GM21825 (cell line): ENCODE data around the gene C2orf80.
"Not testable (repeated sequence)": the region's sequence is repeated elsewhere in the genome, so short reads cannot be mapped to it uniquely, and the experiment has no call there.

Experiments
- ATAC-seq: cut with Tn5 transposase; IDR thresholded peaks from one replicate; pipeline ENCODE4 v1.9.1; 2021; ENCODE audit warnings: mild to moderate bottlenecking, moderate library complexity; ENCODE audit not compliant: unreplicated experiment

Gene C2orf80

GRCh38 chr2:208189810-208190503 is at the start of gene C2orf80:
Gene C2orf80, minus strand, starts transcription at chr2:208190030. Its CDS starts 3,044 bp downstream, at chr2:208186986.
- ATAC-seq = no peak

- no peak for ATAC-seq
These were observed 46.0 kb upstream of the C2orf80 start for GRCh38 chr2:208235860-208236259.

- ATAC-seq = no peak
These were observed 45.0 kb upstream of the C2orf80 start for GRCh38 chr2:208234786-208235185.

GRCh38 chr2:208228476-208228875 is 38.6 kb upstream of the C2orf80 start:
- ATAC-seq = no peak

GRCh38 chr2:208227581-208228232 is 37.9 kb upstream of the C2orf80 start:
- no peak for ATAC-seq

- ATAC-seq = no peak
These were observed 35.0 kb upstream of the C2orf80 start for GRCh38 chr2:208224802-208225201.

- ATAC-seq = no peak
These were observed 32.5 kb upstream of the C2orf80 start for GRCh38 chr2:208222351-208222750.

GRCh38 chr2:208221873-208222272 is 32.0 kb upstream of the C2orf80 start:
- ATAC-seq = not testable (repeated sequence)

- ATAC-seq = no peak
These were observed 21.0 kb upstream of the C2orf80 start for GRCh38 chr2:208210688-208211451.

GRCh38 chr2:208208335-208209085 is 18.7 kb upstream of the C2orf80 start:
- ATAC-seq = no peak

GRCh38 chr2:208207769-208208168 is 17.9 kb upstream of the C2orf80 start:
- ATAC-seq = no peak

GRCh38 chr2:208204166-208204565 is 14.3 kb upstream of the C2orf80 start:
- ATAC-seq = no peak

- no peak for ATAC-seq
These were observed 5.7 kb upstream of the C2orf80 start for GRCh38 chr2:208195531-208195930.

- ATAC-seq = no peak
These were observed 2.9 kb upstream of the C2orf80 start for GRCh38 chr2:208192611-208193236.

- no peak for ATAC-seq
These were observed 591 bp downstream of the C2orf80 start for GRCh38 chr2:208189069-208189809.

- ATAC-seq = no peak
These were observed 2.9 kb downstream of the C2orf80 start for GRCh38 chr2:208186893-208187292.

- no peak for ATAC-seq
These were observed 3.4 kb downstream of the C2orf80 start for GRCh38 chr2:208186465-208186864.

- ATAC-seq = no peak
These were observed 5.7 kb downstream of the C2orf80 start for GRCh38 chr2:208183972-208184705.

GRCh38 chr2:208183526-208183925 is 6.3 kb downstream of the C2orf80 start:
- ATAC-seq = no peak
